NCI-H1092 (cell line): ENCODE measurements around the gene TUSC2.
"Not testable (repeated sequence)": the region's sequence is repeated elsewhere in the genome, so short reads cannot be mapped to it uniquely, and the experiment has no call there.

Source experiments
- DNase-seq: peaks from one replicate; lab custom pipeline; 2025; lab: John Stamatoyannopoulos, UW

TUSC2 gene

DNA sequence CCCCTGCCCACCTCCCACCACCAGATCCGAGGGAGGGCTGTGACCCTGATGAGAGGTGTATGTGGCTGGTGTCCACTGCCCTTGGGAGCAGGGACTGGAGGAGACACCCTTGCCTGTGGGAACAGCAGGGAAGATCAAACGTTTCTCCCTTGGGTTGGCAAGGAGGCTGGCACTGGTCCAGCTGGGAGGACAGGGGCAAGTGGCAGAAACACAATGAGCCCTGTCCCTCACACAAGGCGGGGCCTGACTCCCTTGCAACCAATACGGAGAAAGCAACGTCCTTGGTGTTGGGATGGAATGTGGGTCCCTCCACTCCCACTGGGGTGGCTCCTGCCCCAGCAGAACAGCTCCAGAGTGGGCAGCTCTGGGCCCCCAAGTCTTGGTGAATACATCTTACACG, 10.7 kb downstream of the TUSC2 start:
- DNase-seq: no peak

DNA sequence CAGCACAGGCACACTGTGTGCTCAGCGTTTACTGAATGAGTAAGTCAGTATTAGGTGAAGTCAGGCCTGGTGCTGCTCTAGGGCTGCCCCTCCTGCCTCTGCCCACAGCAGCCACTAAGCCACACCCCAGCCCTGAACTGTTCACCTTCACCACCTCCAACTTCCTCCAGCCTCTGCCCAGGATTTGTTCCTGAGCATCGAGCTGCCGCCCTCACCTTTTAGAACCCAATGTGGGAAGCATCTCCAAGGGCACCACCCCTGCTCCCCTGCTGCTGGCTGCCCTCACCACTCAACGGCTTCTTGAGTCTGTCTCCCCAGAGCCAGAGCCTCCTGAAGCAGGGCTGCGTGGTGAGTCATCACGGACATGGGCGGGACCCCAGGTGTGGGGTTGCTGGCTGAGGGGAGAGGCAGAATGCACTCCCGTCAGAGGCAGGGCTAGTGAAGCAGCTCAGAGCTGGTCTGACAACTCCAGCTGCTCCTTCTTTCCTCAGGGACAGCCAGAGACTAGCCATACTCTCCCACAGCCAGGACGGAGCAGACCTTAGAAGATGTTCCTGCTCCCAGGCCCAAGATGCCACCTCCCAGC, 11.3 kb downstream of the TUSC2 start:
- no peak for DNase-seq

DNA sequence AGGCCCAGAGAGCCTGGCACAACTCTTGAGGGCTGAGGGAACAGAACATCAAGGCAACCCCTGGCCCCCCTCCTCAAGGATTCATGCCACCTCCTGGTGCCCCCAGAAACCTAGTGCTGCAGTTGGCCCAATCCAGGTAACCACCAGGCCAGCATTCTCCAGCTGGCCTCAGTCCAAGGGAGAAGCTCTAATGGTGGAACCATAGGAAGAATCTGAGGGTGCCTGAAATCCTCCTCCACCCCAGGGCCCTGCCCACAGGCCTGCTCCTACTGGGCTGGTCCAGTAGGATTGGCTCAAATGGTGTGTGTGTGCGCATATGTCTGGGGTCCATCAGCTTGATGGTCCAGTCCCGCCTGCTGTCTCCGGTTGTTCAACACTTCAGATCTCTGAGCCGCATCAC, 13.2 kb downstream of the TUSC2 start:
- no peak for DNase-seq

DNA sequence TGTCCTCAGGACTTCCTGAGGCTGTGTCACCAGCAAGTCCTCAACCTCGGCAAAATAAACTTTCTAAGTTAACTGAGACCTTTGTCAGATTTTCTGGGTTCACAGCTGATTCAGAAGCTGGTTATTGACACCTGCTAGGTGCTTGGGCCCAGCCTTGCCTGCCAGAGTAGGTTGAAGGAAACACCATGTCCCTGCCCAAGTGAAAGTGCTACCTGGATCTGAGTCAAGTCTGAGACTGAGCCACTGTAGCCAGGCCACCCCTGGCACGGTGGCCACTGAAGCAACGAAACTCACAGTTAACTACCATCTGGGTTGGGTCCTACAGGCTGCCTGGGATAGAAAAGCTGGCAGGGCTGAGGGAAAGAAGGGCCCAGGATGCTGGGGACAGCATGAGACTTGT, 13.7 kb downstream of the TUSC2 start:
- no peak for DNase-seq

DNA sequence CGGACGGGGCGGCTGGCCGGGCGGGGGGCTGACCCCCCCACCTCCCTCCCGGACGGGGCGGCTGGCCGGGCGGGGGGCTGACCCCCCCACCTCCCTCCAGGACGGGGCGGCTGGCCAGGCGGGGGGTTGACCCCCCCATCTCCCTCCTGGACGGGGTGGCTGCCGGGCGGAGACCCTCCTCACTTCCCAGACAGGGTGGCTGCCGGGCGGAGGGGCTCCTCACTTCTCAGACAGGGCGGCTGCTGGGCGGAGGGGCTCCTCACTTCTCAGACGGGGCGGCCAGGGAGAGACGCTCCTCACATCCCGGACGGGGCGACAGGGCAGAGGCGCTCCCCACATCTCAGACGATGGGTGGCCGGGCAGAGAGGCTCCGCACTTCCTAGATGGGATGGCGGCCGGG, 16.0 kb downstream of the TUSC2 start:
- not testable (repeated sequence) for DNase-seq

DNA sequence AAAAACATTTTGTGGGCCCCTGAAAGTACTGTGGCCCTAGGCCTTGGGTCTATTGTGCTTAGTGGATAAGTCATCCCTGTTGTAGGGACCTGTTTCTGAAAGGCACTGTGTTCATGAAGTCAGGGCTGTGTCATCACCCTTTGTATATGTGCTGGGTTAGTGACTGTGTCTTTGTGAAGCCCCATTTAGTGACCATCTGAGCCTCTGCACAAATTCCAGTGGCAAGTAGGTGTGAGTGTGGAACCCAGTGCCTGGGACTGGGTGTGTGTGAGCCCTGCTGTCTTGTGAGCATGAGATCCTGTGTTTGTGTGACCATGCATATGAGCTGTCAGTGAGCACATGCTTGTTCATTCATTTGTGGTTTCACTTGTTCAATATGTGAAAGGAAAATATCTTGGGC, 23.4 kb downstream of the TUSC2 start:
- DNase-seq: no peak

DNA sequence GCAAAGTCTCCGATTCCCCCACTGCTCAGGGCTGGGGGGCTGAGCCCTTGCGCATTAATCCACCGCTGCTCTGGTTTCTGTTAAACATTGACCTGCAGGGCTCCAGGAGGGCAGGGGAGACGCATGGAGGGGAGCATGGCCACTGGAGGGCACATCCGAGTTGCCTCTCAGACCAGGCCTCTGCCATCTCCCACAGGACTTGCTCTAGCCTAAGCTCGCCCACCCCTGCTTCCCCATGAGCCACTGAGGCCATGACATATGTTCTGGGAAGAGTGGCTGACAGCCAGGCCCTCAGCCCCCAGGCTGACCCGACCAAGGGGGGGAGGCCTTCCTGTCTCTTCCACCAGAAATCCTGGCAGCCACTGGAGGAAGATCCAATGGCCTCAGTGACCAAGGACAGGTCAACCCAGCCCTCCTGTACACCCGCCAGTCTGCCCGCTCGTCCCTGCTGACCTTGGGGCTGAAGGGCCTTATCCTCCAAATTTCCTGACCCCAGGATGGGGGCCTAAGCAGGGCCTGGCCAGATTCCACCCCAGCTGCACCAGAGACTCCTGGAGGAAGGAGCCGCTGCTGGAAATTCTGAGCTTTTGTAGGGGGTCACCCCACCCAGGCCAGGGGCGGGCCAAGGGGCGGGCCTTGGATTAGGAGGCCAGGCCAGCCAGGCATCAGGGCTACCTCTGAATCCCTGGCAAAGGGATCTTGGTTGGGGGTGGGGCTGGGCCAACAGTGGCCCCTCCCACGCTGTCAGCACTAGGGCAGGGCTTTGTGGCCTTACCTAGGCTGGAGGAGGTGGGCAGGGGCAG, 24.8 kb downstream of the TUSC2 start, which contains the start of gene HYAL1:
HYAL1 (minus strand) TSS at position 562 of the 803 bp plus-strand sequence. CDS start 618 bp downstream, outside the sequence.
- no peak for DNase-seq

DNA sequence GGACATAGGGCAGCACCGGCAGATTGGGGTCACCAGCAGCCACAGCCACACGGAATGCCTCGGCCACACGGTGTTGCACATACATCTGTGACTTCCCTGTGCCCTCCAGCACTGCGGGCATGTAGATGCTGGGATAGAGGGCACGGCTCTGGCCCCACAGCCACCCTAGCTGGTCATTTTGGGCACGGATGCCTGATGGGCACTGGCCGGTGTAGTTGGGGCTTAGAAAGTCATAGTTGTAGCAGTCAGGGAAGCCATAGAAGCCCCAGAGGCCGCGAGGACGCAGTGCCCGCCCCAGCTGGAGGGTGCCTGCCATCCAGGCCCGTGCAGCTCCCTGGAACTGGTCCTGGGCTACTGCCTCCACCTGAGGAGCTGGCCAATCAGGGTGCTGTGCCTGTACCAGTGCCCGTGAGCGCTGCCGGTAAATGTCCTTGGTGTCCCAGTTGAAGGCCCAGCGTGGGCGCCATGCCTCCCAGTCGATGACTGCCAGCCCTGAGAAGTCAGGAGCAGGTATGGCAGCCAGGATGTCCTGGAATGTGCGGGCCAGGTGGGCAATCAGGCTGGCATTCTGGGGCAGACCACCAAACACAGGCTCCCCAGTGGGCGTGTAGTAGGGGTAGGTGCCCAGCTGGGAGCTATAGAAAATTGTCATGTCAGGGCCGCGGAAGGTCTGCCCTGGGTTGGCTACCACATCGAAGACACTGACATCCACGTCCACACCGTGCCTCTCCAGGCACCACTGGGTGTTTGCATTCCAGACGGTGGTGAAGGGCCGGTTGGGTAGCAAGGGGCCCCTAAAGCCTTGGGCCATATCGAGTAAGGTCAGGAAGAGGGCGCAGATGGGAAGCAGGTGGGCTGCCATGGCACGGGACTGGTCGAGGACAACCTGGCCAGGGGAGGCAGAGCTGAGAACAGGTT, 25.7 kb downstream of the TUSC2 start:
- no peak for DNase-seq

DNA sequence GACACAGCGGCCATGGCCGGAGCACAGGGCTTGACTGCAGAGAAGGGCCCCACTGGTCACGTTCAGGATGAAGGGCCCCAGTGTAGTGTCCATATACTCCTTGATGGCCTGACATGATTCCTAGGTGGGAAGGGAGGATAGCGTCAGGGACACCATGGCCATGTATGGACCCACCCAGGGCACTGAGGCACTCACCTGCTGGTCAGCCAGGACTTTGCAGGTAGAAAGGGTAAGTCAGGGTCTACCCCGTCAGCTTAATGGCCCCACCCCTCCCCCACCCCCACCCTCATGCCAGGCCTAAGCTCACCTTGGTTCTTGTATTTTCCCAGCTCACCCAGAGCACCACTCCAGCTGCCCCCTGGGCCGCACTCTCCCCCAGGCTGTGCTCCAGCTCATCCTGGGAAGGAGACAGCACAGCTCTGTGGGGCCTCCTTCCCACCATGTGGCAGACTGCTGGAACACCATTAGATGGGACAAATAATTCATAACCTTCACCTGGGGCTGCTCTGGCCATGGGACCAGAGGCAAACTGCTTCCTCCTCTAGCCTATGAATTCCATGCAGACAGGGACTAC, 27.3 kb downstream of the TUSC2 start:
- DNase-seq: no peak

DNA sequence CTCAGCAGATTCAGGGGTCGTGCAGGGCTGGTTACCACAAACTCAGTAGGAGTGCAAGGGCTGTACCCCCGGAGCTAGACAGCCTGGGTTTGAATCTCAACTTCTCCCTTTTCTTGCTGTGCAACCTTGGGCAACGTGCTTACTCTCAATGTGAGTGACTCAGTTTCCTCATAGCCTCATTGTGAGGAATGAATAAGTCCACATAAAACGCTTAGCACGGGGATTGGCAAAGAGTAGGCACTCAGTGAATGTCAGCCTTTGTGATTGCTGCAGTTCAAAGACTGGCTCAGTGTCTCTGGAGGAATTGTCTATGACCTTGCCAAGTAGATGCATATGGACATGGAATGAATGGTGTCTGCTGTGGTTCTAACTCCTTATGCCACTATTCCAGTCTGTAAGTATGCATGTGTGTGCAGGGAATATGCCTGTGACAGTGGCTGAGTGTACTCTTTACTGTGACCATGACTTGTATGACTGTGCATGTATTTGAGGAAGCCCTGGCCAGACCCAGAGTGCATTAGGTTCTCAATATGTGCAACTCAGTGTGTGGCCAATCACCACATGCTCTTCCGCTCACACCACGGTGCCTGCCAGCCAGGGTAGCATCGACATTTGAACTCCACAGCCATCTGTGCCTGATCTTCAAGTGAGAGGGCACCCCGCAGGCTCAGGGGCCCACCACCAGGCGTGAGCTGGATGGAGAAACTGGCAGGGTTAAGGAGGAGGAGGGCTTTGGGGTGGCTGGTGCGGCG, 27.9 kb downstream of the TUSC2 start:
- DNase-seq: no peak

DNA sequence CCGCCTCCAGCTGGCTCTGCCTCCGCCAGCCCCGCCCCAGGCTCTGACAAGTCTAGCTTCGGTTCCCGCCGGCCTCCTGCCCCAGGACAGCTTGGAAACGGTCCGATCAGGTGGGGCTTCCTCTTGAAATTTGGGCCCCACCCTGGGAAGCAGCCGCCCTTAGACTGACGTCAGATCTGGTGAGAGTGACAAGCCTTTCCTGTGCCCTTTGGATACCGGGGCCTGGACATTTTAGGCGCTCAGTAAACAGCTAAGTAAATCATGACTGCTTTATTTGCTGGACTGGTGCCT, 28.4 kb downstream of the TUSC2 start:
- no peak for DNase-seq

DNA sequence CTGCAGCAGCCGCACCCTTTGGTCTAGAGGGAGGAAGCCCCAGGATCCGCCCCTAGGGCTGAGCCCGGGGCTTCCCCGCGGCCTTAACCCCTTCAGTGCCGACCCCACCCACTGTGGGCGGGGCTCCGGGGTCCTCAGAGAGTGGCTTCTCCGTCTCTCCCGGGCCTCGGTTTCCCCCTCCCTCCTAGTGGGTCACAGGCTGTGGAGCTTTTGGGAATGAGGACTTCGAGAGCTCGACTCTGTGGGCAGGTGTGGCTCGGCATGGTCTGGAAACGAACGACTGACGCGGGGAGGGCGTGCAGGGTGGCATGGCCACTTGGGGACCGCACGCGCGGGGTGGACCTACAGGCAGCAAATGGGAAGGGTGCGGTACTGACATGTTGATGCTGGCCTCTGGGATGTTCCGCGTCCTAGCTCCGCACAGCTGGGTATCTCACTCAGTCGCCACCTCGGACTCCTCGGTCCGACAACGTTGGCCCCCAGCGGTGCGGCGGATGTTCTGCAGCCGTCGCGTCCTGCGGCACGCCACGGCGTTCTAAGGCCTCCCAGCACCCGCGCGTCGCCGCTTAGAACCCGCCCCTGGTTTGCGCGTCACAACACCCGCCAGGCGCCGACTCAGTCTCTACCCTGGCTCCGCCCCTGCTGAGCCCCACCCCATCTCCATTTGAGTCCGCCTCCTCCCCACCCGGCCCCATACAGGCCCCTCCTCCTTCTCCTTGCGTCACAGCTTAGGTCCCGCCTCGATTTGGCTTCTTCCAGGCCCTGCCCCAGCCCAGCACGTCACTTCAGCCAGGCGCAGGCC, 29.0 kb downstream of the TUSC2 start, which contains the start of the genes HYAL3 and NAA80:
HYAL3 (minus strand) TSS at position 570 of the 802 bp plus-strand sequence. CDS start 3,803 bp downstream, outside the sequence.
NAA80 (minus strand) TSS at position 570 of the 802 bp plus-strand sequence. CDS start 1,942 bp downstream, outside the sequence.
- DNase-seq: peak; percentile 95

DNA sequence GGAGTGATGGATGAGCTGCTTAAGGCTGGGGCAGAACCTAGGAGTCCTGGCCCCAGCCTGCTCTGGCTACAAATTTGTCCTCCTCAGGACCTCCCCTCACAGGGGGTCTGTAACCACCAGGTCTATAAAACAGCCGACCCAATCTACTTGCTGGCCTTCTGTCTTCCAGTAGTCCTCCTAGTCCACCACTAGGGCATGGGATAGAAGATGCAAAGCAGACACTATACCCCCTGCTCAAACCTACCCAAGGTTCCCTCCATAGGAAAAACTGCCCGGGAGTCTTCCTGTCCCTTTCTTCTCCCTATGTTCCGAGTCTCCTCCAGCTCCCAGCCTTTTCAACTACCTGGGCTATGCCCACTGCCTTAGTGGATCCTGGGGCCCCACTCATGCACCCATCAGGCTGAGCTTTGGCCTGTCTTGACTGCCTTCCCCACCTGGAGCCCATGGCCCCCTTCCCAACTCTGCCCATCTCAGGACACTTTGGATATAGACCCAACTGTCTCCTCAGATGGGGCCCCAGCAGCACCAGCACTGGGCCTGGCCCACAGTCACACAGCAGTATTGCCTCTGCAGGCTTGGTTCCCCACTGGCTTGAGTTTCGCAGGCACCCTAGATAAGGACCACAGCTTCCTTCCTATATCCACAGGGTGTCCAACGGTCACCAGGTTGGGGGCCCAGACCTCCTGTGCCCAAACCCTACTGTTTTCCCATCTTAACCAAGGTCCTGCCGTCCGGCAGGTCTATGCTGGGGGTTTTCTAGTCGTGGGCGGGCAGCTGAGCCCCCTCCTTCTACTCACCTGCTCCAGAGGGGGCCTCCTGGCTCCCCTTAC, 29.9 kb downstream of the TUSC2 start:
- DNase-seq: no peak

DNA sequence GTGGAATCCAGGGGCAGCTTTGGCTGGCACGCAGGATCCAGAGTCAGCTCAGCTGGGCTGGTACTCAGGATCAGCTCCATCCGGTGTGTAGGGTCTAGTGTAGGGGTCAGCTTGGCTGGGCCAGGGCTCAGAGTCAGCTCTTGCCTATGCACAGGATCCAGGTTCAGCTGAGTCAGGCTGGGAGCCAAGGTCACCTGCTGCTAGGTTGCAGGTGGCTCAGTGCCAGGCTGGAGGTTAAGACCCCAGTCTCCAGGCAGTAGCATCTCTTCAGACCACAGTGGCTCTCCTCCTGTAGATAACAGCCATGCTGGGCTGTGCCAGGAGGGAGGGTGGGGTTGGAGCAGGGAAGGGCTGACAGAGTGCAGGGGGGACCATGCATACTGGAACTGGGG, 30.6 kb downstream of the TUSC2 start:
- no peak for DNase-seq

DNA sequence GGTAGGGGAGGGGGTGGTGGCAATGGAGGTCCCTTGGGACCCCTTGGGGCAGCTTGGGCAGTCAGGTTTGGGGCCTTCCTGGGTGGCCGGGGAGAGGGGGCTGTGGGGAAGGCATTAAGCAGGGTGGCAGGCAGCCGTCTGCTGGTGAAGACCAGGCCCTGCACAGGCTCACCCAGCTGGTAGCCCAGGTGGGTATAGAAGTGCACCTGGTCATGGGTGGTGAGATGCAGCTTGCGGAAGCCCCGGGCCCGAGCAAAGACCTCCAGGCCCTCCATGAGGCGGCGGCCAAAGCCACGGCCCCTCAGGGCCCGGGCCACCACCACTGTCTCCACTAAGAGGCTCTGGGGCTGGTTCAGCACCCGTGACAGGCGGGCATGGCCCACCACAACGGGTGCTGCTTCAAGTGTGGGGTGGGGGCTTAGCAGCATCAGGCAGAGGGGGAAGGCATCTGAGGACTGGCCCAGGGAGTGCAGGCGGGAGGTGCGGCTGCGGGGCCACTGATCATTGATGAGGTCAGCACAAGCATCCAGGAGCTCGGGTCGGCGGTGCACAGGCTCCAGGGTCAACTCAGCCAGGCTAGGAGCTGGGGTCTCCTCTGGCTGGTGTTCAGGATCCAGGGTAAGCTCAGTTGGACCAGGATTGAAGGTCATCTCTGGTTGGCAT, 31.2 kb downstream of the TUSC2 start:
- no peak for DNase-seq

DNA sequence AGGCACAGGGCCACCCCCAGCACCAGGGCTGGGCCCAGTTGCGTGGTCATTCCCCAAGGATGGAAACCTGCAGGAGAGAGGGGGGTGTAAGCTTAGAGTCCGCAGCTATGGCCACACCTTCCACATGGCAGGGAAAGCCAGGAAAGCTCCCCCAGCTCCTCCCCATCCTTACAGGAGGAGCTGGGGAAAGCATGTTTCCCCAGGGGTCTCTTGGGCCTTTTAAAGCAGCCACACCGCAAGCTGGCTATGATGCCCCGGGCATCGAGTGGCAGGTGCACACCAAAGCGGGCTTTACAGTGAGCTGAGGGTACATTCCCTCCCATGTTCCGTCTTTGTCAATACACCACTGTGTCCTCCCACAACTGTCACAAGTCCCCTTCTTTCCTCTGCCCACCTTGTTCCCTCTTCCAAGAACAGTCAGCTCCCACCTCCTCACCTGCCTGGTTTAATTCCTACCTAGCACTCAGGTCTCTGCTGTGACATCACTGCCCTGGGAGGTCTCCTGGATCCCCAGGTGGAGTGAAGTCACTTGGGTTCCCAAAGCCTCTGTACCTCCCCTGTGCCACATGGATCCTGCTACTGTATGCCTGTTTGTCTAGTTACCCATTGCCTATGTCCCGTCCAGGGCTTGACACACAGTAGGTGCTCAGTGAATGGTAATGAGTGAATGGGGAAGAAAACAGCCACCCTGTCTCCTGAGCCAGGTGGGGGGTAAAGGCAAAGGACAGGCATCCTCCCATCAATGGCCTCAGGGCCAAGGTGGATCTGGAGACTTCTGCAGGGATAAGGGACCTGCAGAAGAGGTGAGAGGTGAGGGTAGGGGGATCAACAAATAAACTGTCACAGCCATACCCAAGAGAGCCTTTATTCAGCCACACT, 32.2 kb downstream of the TUSC2 start:
- DNase-seq: no peak

DNA sequence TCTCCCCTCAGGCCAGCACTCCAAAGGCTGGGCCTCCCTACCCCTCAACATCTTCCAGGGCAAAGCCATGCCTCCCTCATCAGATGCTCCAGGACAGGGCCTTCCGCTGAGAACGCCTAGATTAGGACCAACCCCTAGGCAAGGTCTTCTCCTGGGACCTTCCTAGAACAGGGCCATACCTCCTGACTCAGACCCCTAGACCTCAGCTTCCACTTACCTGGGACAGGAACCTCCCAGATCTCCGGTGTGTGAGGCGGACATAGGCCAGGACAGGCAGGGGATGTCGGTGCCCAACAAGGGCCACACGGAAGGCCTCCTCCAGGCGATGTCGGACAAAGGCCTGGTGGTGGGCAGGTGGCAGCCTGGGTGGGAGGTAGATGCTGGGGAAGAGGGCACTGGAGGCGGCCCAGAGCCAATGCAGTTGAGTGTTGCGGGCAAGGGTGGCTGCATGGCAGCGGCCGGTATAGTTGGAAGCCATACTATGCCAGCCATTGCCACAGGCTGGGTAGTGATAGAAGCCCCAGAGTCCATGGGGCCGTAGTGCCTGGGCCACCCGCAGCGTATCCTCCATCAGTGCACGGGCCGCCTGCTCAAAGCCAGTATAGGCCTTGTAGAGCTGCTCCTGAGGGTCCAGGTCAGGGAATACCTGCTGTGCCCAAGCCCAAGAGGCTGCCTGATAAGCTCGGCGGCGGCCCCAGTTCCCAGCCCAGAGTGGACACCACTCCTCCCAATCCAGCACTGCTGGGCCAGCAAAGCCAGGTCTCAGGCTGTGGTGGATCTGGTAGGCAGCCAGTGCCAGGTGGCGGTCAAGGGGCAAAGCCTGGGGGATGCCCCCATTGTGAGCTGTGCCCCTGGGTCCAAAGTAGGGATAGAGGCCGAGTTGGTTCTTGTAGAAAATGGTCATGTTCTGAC, 33.3 kb downstream of the TUSC2 start:
- no peak for DNase-seq
